Glutamatergic neuron (in vitro differentiated cells): ENCODE results near the gene PLA2G2C. TPM values are rescaled to one million over a fixed set of nuclear protein-coding genes. Genes with fewer than 3 reads are reported as not detected.
"Not testable (repeated sequence)": the region's sequence is repeated elsewhere in the genome, so short reads cannot be mapped to it uniquely, and the experiment has no call there.

Source experiments
- DNase-seq: peaks from one replicate; pipeline ENCODE4 v3.0.0; 2022
- H3K27ac Mint-ChIP-seq: one replicate; pipeline ENCODE4 v1.8.0; 2020; ENCODE audit warnings: mild to moderate bottlenecking, mixed read lengths, inconsistent platforms; ENCODE audit not compliant: unreplicated experiment
- H3K27me3 Mint-ChIP-seq: one replicate; pipeline ENCODE4 v1.8.0; 2020; ENCODE audit warnings: mild to moderate bottlenecking, moderate library complexity, mixed read lengths, inconsistent platforms; ENCODE audit not compliant: unreplicated experiment
- H3K36me3 Mint-ChIP-seq: one replicate; pipeline ENCODE4 v1.8.0; 2020; ENCODE audit warnings: mild to moderate bottlenecking, mixed read lengths, inconsistent platforms; ENCODE audit not compliant: unreplicated experiment
- H3K4me1 Mint-ChIP-seq: one replicate; pipeline ENCODE4 v1.8.0; 2020; ENCODE audit warnings: mild to moderate bottlenecking, low read depth, mixed read lengths, inconsistent platforms; ENCODE audit not compliant: unreplicated experiment
- H3K4me3 Mint-ChIP-seq: one replicate; pipeline ENCODE4 v1.8.0; 2020; ENCODE audit warnings: mild to moderate bottlenecking, mixed read lengths, inconsistent platforms; ENCODE audit not compliant: unreplicated experiment
- H3K9me3 Mint-ChIP-seq: one replicate; pipeline ENCODE4 v1.8.0; 2020; ENCODE audit warnings: mild to moderate bottlenecking, moderate library complexity, mixed read lengths, inconsistent platforms; ENCODE audit not compliant: unreplicated experiment
- CTCF ChIP-seq: fragments of 200-600 bp; sonication (generic); IDR thresholded peaks from one replicate; pipeline ENCODE4 v1.5.0; 2021; ENCODE audit not compliant: partially characterized antibody, unreplicated experiment
- long read RNA-seq: library from polyadenylated mRNA; unstranded; transcript quantifications from one replicate; pipeline ENCODE4 v2.0.0, GENCODE V29; 2020; ENCODE audit not compliant: unreplicated experiment
- total RNA-seq: library from RNA; stranded (reverse); fragmentation: NEBNext Ultra II Directional; extraction: Animal tissue kit (Norgen Biotek cat#: 25700); gene quantifications from one replicate; pipeline ENCODE4 v1.2.1, GENCODE V29; 2021; ENCODE audit not compliant: unreplicated experiment

PLA2G2C gene
- total RNA-seq: not detected
- long read RNA-seq: 0 reads

- H3K4me3 Mint-ChIP-seq: peak within 1 kb of the TSS; percentile 93
- H3K27me3 Mint-ChIP-seq: peaks cover 6% of the 10 kb centered on the region
- peaks cover 6% of the 10 kb centered on the region for H3K4me1 Mint-ChIP-seq
- no peak for TF ChIP-seq CTCF
- peaks cover 2% of the 10 kb centered on the region for H3K9me3 Mint-ChIP-seq
- H3K36me3 Mint-ChIP-seq: no peaks in the 10 kb centered on the region
- peak within 1 kb of the TSS; percentile 44 for H3K27ac Mint-ChIP-seq
- peak; percentile 82 for DNase-seq
These were observed at the start of gene PLA2G2C, which contains the start of gene UBXN10 for GRCh38 chr1:20185834-20186782. TSS of gene PLA2G2C (minus strand) at chr1:20186518. CDS start at chr1:20177363, 9,155 bp downstream. TSS of gene UBXN10 (plus strand) at chr1:20186096. CDS start at chr1:20190562, 4,466 bp downstream.

- no peak for TF ChIP-seq CTCF
- DNase-seq: no peak
- H3K4me3 Mint-ChIP-seq: no peak overlapping the region
- peaks cover 16% of the 10 kb centered on the region for H3K4me1 Mint-ChIP-seq
- no peak overlapping the region for H3K27ac Mint-ChIP-seq
- H3K27me3 Mint-ChIP-seq: peaks cover 2% of the 10 kb centered on the region
- H3K36me3 Mint-ChIP-seq: no peaks in the 10 kb centered on the region
- peaks cover 6% of the 10 kb centered on the region for H3K9me3 Mint-ChIP-seq
These were observed 48.6 kb upstream of the PLA2G2C start for GRCh38 chr1:20234788-20235535.

GRCh38 chr1:20233866-20234265 lies 47.5 kb upstream of the PLA2G2C start:
- H3K27ac Mint-ChIP-seq: peak overlapping the region; percentile 60
- H3K4me1 Mint-ChIP-seq: peaks cover 16% of the 10 kb centered on the region
- no peak for TF ChIP-seq CTCF
- no peaks in the 10 kb centered on the region for H3K36me3 Mint-ChIP-seq
- H3K4me3 Mint-ChIP-seq: peak overlapping the region; percentile 63
- peaks cover 8% of the 10 kb centered on the region for H3K9me3 Mint-ChIP-seq
- DNase-seq: peak; percentile 32
- H3K27me3 Mint-ChIP-seq: peaks cover 4% of the 10 kb centered on the region

GRCh38 chr1:20233394-20233793 lies 47.1 kb upstream of the PLA2G2C start:
- H3K4me3 Mint-ChIP-seq: no peak overlapping the region
- no peak overlapping the region for H3K27ac Mint-ChIP-seq
- H3K4me1 Mint-ChIP-seq: peaks cover 16% of the 10 kb centered on the region

GRCh38 chr1:20232564-20232963 lies 46.2 kb upstream of the PLA2G2C start:
- peaks cover 16% of the 10 kb centered on the region for H3K4me1 Mint-ChIP-seq
- H3K36me3 Mint-ChIP-seq, H3K27me3 Mint-ChIP-seq, H3K27ac Mint-ChIP-seq, DNase-seq, H3K9me3 Mint-ChIP-seq, H3K4me3 Mint-ChIP-seq: not testable (repeated sequence)

More at GRCh38 chr1:20233394-20233793, 47.1 kb upstream of the PLA2G2C start:
- peak; percentile 60 for TF ChIP-seq CTCF
- DNase-seq: no peak
- peaks cover 8% of the 10 kb centered on the region for H3K9me3 Mint-ChIP-seq
- H3K27me3 Mint-ChIP-seq: peaks cover 5% of the 10 kb centered on the region
- H3K36me3 Mint-ChIP-seq: no peaks in the 10 kb centered on the region
